ENCODE data around the gene DNAJA2. TPM values are rescaled to one million over a fixed set of nuclear protein-coding genes. Genes with fewer than 3 reads are reported as not detected.

The DNAJA2 gene
- total and polyA plus RNA-seq, 2 experiments from 2014 or later, result 62.3 to 72.8 TPM

GRCh38 chr16:46937536-46937935, 35.9 kb downstream of the DNAJA2 start:
- H3K36me3 ChIP-seq (replicated peaks; ENCODE audit: insufficient read depth, low read depth), result no peaks in the 10 kb centered on the region

DNA sequence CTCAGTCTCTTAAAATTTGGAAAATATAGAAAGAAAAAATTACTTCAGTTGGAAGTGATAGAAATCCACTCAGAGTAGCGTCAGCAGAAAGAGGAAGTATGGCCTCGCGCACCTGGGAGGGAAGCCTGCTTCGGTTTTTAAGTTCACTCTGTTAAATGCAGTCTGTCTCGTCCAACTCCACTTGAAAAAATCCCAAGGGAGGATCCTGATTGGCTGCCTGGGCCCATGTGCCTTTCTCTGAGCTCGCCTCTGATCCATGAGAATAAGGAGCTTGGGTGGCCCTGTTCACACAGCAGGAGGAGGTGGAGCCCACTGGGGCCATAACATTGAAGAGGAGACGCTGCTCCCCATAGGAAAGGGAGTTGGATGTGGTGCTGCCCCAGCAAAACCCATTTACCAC, 40.7 kb downstream of the DNAJA2 start:
- TF ChIP-seq CTCF (IDR thresholded peaks at IDR 0.05; ENCODE audit: poor library complexity) (no peak), EZH2 (IDR thresholded peaks at IDR 0.05; ENCODE audit: borderline replicate concordance) (no peak), EZH2phosphoT487 (IDR thresholded peaks at IDR 0.05; ENCODE audit: low read depth, severe bottlenecking, unreplicated experiment) (no peak)
- H3K27me3 ChIP-seq, result no peaks in the 10 kb centered on the region
- WGBS (ENCODE audit: low lambda C conversion rate, missing lambda C conversion rate), result 84% methylated on average over 7 of the region's 7 CpGs
- H4K20me1 ChIP-seq (ENCODE audit: insufficient read depth, poor library complexity, severe bottlenecking), result no peaks in the 10 kb centered on the region
- no peak overlapping the region for H2AFZ ChIP-seq
- no peaks in the 10 kb centered on the region for H3K9me2 ChIP-seq (replicated peaks; ENCODE audit: insufficient read depth)
- H3K4me1 ChIP-seq (ENCODE audit: insufficient read depth), result no peaks in the 10 kb centered on the region
- no peaks in the 10 kb centered on the region for H3K36me3 ChIP-seq (replicated peaks; ENCODE audit: insufficient read depth, low read depth)
- no peak overlapping the region for H3K27ac ChIP-seq
- no peaks in the 10 kb centered on the region for H3K79me2 ChIP-seq
- no peak overlapping the region for H3K4me3 ChIP-seq
- H3K4me2 ChIP-seq, result no peak overlapping the region
- no peak for DNase-seq (ENCODE audit: low spot score)
- no peaks in the 10 kb centered on the region for H3K9me3 ChIP-seq (ENCODE audit: low read depth)

More at GRCh38 chr16:46937536-46937935, 35.9 kb downstream of the DNAJA2 start:
- no peak for TF ChIP-seq CTCF (IDR thresholded peaks at IDR 0.05; ENCODE audit: poor library complexity)
- no peak for TF ChIP-seq EZH2phosphoT487 (IDR thresholded peaks at IDR 0.05; ENCODE audit: low read depth, severe bottlenecking, unreplicated experiment)
- no peak for TF ChIP-seq EZH2 (IDR thresholded peaks at IDR 0.05; ENCODE audit: borderline replicate concordance)
- Histone ChIP-seq H3K4me2 (no peak overlapping the region), H3K79me2 (no peaks in the 10 kb centered on the region), H2AFZ (no peak overlapping the region), H3K4me1 (ENCODE audit: insufficient read depth) (no peaks in the 10 kb centered on the region), H3K4me3 (no peak overlapping the region), H3K9me2 (replicated peaks; ENCODE audit: insufficient read depth) (no peaks in the 10 kb centered on the region), H3K27ac (no peak overlapping the region), H4K20me1 (ENCODE audit: insufficient read depth, poor library complexity, severe bottlenecking) (no peaks in the 10 kb centered on the region), H3K27me3 (no peaks in the 10 kb centered on the region), H3K9me3 (ENCODE audit: low read depth) (no peaks in the 10 kb centered on the region)
- no peak for DNase-seq (ENCODE audit: low spot score)

DNA sequence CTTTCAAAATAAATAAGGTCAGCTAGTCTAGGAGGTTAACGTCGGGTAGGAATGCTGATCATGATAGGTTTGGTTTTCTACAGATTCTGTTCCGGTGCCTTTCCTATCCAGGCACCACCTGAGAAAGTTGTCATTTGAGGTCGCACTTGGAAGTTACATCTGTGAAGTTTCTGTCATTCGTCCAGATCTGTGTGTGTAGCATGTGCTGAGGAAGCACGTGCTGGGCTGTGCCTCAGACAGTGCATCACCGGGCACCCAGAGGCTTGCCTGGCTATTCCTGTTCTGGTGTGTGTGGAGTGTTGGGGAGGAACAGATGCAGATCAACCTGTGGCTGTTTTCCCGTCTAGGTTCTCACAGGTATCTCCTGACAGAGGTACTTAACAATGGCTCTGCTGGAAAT, 42.6 kb downstream of the DNAJA2 start:
- H3K79me2 ChIP-seq, result no peaks in the 10 kb centered on the region
- no peaks in the 10 kb centered on the region for H3K9me2 ChIP-seq (replicated peaks; ENCODE audit: insufficient read depth)
- TF ChIP-seq EZH2 (IDR thresholded peaks at IDR 0.05; ENCODE audit: borderline replicate concordance) (no peak), CTCF (IDR thresholded peaks at IDR 0.05; ENCODE audit: poor library complexity) (no peak), EZH2phosphoT487 (IDR thresholded peaks at IDR 0.05; ENCODE audit: low read depth, severe bottlenecking, unreplicated experiment) (no peak)
- no peaks in the 10 kb centered on the region for H4K20me1 ChIP-seq (ENCODE audit: insufficient read depth, poor library complexity, severe bottlenecking)
- H3K9me3 ChIP-seq (ENCODE audit: low read depth), result no peaks in the 10 kb centered on the region
- no peaks in the 10 kb centered on the region for H3K36me3 ChIP-seq (replicated peaks; ENCODE audit: insufficient read depth, low read depth)
- no peaks in the 10 kb centered on the region for H3K4me1 ChIP-seq (ENCODE audit: insufficient read depth)
- no peaks in the 10 kb centered on the region for H3K27me3 ChIP-seq
- no peak overlapping the region for H2AFZ ChIP-seq
- H3K4me3 ChIP-seq, result no peak overlapping the region
- no peak overlapping the region for H3K4me2 ChIP-seq
- H3K27ac ChIP-seq, result no peak overlapping the region
- DNase-seq (ENCODE audit: low spot score), result no peak
- WGBS (ENCODE audit: low lambda C conversion rate, missing lambda C conversion rate), result 84% methylated on average over 8 of the region's 8 CpGs
